HT1080 (cell line): Measurements from ENCODE around the gene IRF6. TPM values are rescaled to one million over a fixed set of nuclear protein-coding genes. Genes with fewer than 3 reads are reported as not detected.
A peak's percentile ranks its signal among the peaks of the same experiment; 100 is the strongest.

Source experiments
- DNase-seq: peaks from one replicate; pipeline ENCODE4 v3.0.0-alpha.2; 2015; ENCODE audit warnings: low read depth
- polyA plus RNA-seq, 2 experiments: library from polyadenylated mRNA; depleted of rRNA; stranded (reverse); fragments of >200 nt; gene quantifications; 2 replicates each; pipeline ENCODE4 v1.2.3, GENCODE V29; 2015
- total RNA-seq: library from RNA; depleted of rRNA; stranded (reverse); fragments of >200 nt; shearing (Covaris generic); gene quantifications from 2 replicates; pipeline ENCODE4 v1.2.3, GENCODE V29; 2014; rRNA removed

IRF6 gene
- 0.05 TPM in 1 of 2 replicates, not detected in the other for total RNA-seq
- polyA plus RNA-seq (2015; cell fraction: cytosol; rRNA removed) = 0.01 and 0.03 TPM in 2 replicates
- polyA plus RNA-seq (2015; cell fraction: nucleus; rRNA removed) = not detected in 2 replicates

GRCh38 chr1:209805875-209806760, at the start of gene IRF6:
TSS of gene IRF6 (minus strand) at chr1:209806142. CDS start at chr1:209801413, 4,729 bp downstream.
- no peak for DNase-seq

GRCh38 chr1:209855623-209856022, 49.7 kb upstream of the IRF6 start:
- DNase-seq = no peak

- no peak for DNase-seq
Measured at GRCh38 chr1:209855006-209855405, 49.1 kb upstream of the IRF6 start.

GRCh38 chr1:209854196-209854595, 48.3 kb upstream of the IRF6 start:
- no peak for DNase-seq

GRCh38 chr1:209853676-209854075, 47.7 kb upstream of the IRF6 start:
- no peak for DNase-seq

GRCh38 chr1:209850342-209850979, 44.5 kb upstream of the IRF6 start:
- DNase-seq = peak; percentile 80

- DNase-seq = no peak
Measured at GRCh38 chr1:209849388-209849787, 43.4 kb upstream of the IRF6 start.

- no peak for DNase-seq
Measured at GRCh38 chr1:209845408-209845725, 39.4 kb upstream of the IRF6 start.

- no peak for DNase-seq
Measured at GRCh38 chr1:209844695-209845407, 38.9 kb upstream of the IRF6 start.

GRCh38 chr1:209840611-209841010, 34.7 kb upstream of the IRF6 start:
- DNase-seq = peak; percentile 52

- DNase-seq = peak; percentile 99
Measured at GRCh38 chr1:209839875-209840546, 34.1 kb upstream of the IRF6 start.

GRCh38 chr1:209838537-209838936, 32.6 kb upstream of the IRF6 start:
- DNase-seq = no peak

- DNase-seq = no peak
Measured at GRCh38 chr1:209837671-209838070, 31.7 kb upstream of the IRF6 start.

- DNase-seq = peak; percentile 47
Measured at GRCh38 chr1:209835782-209836298, 29.9 kb upstream of the IRF6 start.

GRCh38 chr1:209831615-209832014, 25.7 kb upstream of the IRF6 start:
- peak; percentile 18 for DNase-seq

- DNase-seq = no peak
Measured at GRCh38 chr1:209830722-209831121, 24.8 kb upstream of the IRF6 start.

GRCh38 chr1:209829716-209830115, 23.8 kb upstream of the IRF6 start:
- DNase-seq = no peak

GRCh38 chr1:209827384-209828262, 21.7 kb upstream of the IRF6 start, which contains the start of gene UTP25:
TSS of gene UTP25 (plus strand) at chr1:209827972. CDS start at chr1:209828064, 92 bp downstream.
- peak; percentile 94 for DNase-seq

GRCh38 chr1:209825591-209826434, 19.9 kb upstream of the IRF6 start:
- no peak for DNase-seq
